Pancreas (tissue), 10 donors: Measurements from ENCODE around the gene APEX1. TPM values are rescaled to one million over a fixed set of nuclear protein-coding genes. Genes with fewer than 3 reads are reported as not detected.
A peak's percentile ranks its signal among the peaks of the same experiment; 100 is the strongest.
"Not testable (repeated sequence)": the region's sequence is repeated elsewhere in the genome, so short reads cannot be mapped to it uniquely, and the experiment has no call there.

Experiments used
- ATAC-seq, 4 donors: fragments of 200-7000 bp; cut with Tn5 transposase; one replicate each; pipeline versions ENCODE4 v1.8.0 to v1.9.1; 2020; ENCODE audit warnings: mild to moderate bottlenecking in 4 of 4, moderate library complexity in 4 of 4
- DNase-seq, 6 donors: peaks; one replicate each; pipeline ENCODE4 v3.0.0-alpha.2; 2020
- FAIRE-seq: peaks from 2 replicates; lab custom pipeline; 2012; peaks lifted over from hg19 to GRCh38; lab: Jason Lieb, UNC
- H3K27ac ChIP-seq, 4 donors: fragments of 200-600 bp; sonication (generic); 1 replicate in 3 of 4; 2 replicates in 1 of 4; pipeline versions ENCODE4 v1.5.0 to v1.8.0; 2020
- H3K27me3 ChIP-seq, 4 donors: fragments of 200-600 bp; one replicate each; pipeline ENCODE4 v1.8.0; 2021
- H3K36me3 ChIP-seq, 3 donors: fragments of 200-600 bp; sonication (generic) in 1 of 3; one replicate each; pipeline versions ENCODE4 v1.5.0 to v1.8.0; 2020 to 2021
- H3K4me1 ChIP-seq, 3 donors: fragments of 200-600 bp; one replicate each; pipeline ENCODE4 v1.8.0; 2021
- H3K4me3 ChIP-seq, 4 donors: fragments of 200-600 bp; sonication (generic) in 2 of 4; one replicate each; pipeline versions ENCODE4 v1.5.0 to v1.8.0; 2020 to 2021
- H3K9me3 ChIP-seq, 4 donors: fragments of 200-600 bp; one replicate each; pipeline ENCODE4 v1.8.0; 2021
- CTCF ChIP-seq, 4 donors: fragments of 200-600 bp; sonication (generic) in 3 of 4; IDR thresholded peaks; one replicate each; pipeline versions ENCODE4 v1.5.0 to v1.8.0; 2021; ENCODE audit warnings: antibody characterized with exemption in 4 of 4
- WGBS, 2 donors: extraction: QIAGEN DNeasy Blood & Tissue Kit; methylation state at CpG; one replicate each; pipeline ENCODE4 v1.1.7; 2013; 5-methylcytosine and 5-hydroxymethylcytosine counted together
- intact Hi-C, 3 donors: fragments of 100-400 bp; cut with DNase I; formaldehyde crosslinking; loops; one replicate each; pipeline versions ENCODE4 v1.11.1 to v1.14.2; 2022
- polyA plus RNA-seq, 2 donors: library from polyadenylated mRNA; stranded (reverse); fragments of 200-250 nt; gene quantifications; one replicate each; pipeline ENCODE4 v1.2.3, GENCODE V29; 2013
- total RNA-seq, 6 donors: library from RNA; stranded (reverse); fragmentation: NEBNext Ultra II Directional in 4 of 6; extraction: Animal tissue kit (Norgen Biotek cat#: 25700) in 4 of 6; gene quantifications; one replicate each; pipeline versions ENCODE4 v1.2.1 to v1.2.4, GENCODE V29; 2021 to 2023
- donor health status: healthy with polysubstance abuse.
- donor health status: DM: no; HTN: no; CAD: no; lungs with moderate emphysema.
- donor health status: DM: no; HTN: no; CAD: no.
- donor health status: control.
- donor health status: control.
- donor health status: Bipolar disorder and iron deficiency.
- donor health status: DM: yes; HTN: yes; CAD: no.
- donor health status: DM: no; HTN: no; CAD: no.
- donor health status: DM: no; HTN: no; CAD: no.
- donor health status: DM: yes; HTN: yes; CAD: no.

Gene APEX1
- total and polyA plus RNA-seq, 8 donors: 50.9 to 107 (median 64.6) TPM

- intact Hi-C loops: no loop called here
- Histone ChIP-seq H3K4me1 (no peaks in the 10 kb centered on the region), H3K9me3 (no peaks in the 10 kb centered on the region), H3K4me3 (no peak overlapping the region), H3K27me3 (no peaks in the 10 kb centered on the region), H3K36me3 (peaks cover 0 to 7% (median 0%) of the 10 kb centered on the region in 3 donors), H3K27ac (no peak overlapping the region)
- FAIRE-seq (no peak), ATAC-seq (no peak), DNase-seq (no peak)
- no peak for TF ChIP-seq CTCF (IDR thresholded peaks at IDR 0.05)
- WGBS, 2 donors: 91 to 92% methylated on average over 2 of the region's 2 CpGs
Measured at GRCh38 chr14:20441461-20441860, 13.6 kb upstream of the APEX1 start.

GRCh38 chr14:20443650-20444049 lies 11.4 kb upstream of the APEX1 start:
- DNase-seq, ATAC-seq, H3K27me3 ChIP-seq, H3K4me1 ChIP-seq, H3K9me3 ChIP-seq, H3K4me3 ChIP-seq, H3K27ac ChIP-seq, FAIRE-seq, intact Hi-C loops: not testable (repeated sequence)
- 68 to 69% methylated on average over 2 of the region's 4 CpGs for WGBS, 2 donors
- peaks cover 6 to 29% (median 17%) of the 10 kb centered on the region in 3 donors for H3K36me3 ChIP-seq

GRCh38 chr14:20446889-20447288 lies 8.1 kb upstream of the APEX1 start:
- H3K4me3 ChIP-seq: no peak overlapping the region
- DNase-seq: no peak
- intact Hi-C loops: no loop called here
- no peak overlapping the region for H3K27ac ChIP-seq
- no peaks in the 10 kb centered on the region for H3K27me3 ChIP-seq
- H3K36me3 ChIP-seq: peaks cover 9 to 59% (median 32%) of the 10 kb centered on the region in 3 donors
- 96 to 97% methylated on average over 5 of the region's 5 CpGs for WGBS, 2 donors
- no peaks in the 10 kb centered on the region for H3K4me1 ChIP-seq
- H3K9me3 ChIP-seq: no peaks in the 10 kb centered on the region
- TF ChIP-seq CTCF (IDR thresholded peaks at IDR 0.05): no peak
- FAIRE-seq: no peak
- no peak for ATAC-seq

GRCh38 chr14:20452831-20453230 lies 2.2 kb upstream of the APEX1 start:
- H3K36me3 ChIP-seq: peaks cover 9 to 58% (median 31%) of the 10 kb centered on the region in 3 donors
- WGBS, 2 donors: 92 to 93% methylated on average over 8 of the region's 8 CpGs

GRCh38 chr14:20455355-20456300 lies 602 bp downstream of the APEX1 start:
- Histone ChIP-seq H3K9me3 (no peaks in the 10 kb centered on the region), H3K4me1 (peaks cover 14 to 22% (median 20%) of the 10 kb centered on the region in 3 donors), H3K4me3 (peak overlapping the region; percentile 53 to 82 (median 68)), H3K27ac (peak overlapping the region; percentile 78 to 95 (median 88)), H3K36me3 (peaks cover 3 to 45% (median 30%) of the 10 kb centered on the region in 3 donors), H3K27me3 (no peaks in the 10 kb centered on the region)
- no peak for TF ChIP-seq CTCF (IDR thresholded peaks at IDR 0.05)
- intact Hi-C loops: loop anchor here in 1 of 3 donors (10.0 kb wide), 1 partner anchor 121 kb away; the partner anchor contains the start of gene CCNB1IP1
- 1% methylated on average over 39 of the region's 39 CpGs for WGBS, 2 donors
- DNase-seq (peak in 1 of 6 donors; percentile 61), FAIRE-seq (no peak), ATAC-seq (peak; percentile 43 to 67 (median 58))

More at GRCh38 chr14:20452831-20453230, 2.2 kb upstream of the APEX1 start:
- not testable (repeated sequence) for ATAC-seq, FAIRE-seq, H3K4me3 ChIP-seq, DNase-seq, H3K9me3 ChIP-seq, H3K27me3 ChIP-seq, H3K27ac ChIP-seq
- H3K4me1 ChIP-seq: peaks cover 7 to 14% (median 9%) of the 10 kb centered on the region in 3 donors
- intact Hi-C loops: loop anchor here in 1 of 3 donors (10.0 kb wide), 1 partner anchor 118 kb away; the partner anchor contains the start of gene CCNB1IP1
